Breast epithelium (tissue), 3 donors: Measurements from ENCODE around the gene PPP5C.

Experiments used
- CTCF ChIP-seq, 3 donors: fragments of 450-650 bp; IDR thresholded peaks; one replicate each; pipeline ENCODE4 v1.5.1; 2016 to 2017; ENCODE audit warnings: antibody characterized with exemption in 3 of 3, mild to moderate bottlenecking in 3 of 3, moderate library complexity in 3 of 3
- POLR2A ChIP-seq: fragments of 450-650 bp; IDR thresholded peaks from one replicate; pipeline ENCODE4 v1.6.1; 2016; ENCODE audit warnings: antibody characterized with exemption, mild to moderate bottlenecking, moderate library complexity

- TF ChIP-seq CTCF (IDR thresholded peaks at IDR 0.05): no peak
- no peak for TF ChIP-seq POLR2A
Measured at GRCh38 chr19:46365561-46365960, 18.7 kb downstream of the PPP5C start.
